Measurements from ENCODE around the gene IMPDH2.

GRCh38 chr3:49009396-49009795, 19.8 kb downstream of the IMPDH2 start:
- TF ChIP-seq, protein P1, sequence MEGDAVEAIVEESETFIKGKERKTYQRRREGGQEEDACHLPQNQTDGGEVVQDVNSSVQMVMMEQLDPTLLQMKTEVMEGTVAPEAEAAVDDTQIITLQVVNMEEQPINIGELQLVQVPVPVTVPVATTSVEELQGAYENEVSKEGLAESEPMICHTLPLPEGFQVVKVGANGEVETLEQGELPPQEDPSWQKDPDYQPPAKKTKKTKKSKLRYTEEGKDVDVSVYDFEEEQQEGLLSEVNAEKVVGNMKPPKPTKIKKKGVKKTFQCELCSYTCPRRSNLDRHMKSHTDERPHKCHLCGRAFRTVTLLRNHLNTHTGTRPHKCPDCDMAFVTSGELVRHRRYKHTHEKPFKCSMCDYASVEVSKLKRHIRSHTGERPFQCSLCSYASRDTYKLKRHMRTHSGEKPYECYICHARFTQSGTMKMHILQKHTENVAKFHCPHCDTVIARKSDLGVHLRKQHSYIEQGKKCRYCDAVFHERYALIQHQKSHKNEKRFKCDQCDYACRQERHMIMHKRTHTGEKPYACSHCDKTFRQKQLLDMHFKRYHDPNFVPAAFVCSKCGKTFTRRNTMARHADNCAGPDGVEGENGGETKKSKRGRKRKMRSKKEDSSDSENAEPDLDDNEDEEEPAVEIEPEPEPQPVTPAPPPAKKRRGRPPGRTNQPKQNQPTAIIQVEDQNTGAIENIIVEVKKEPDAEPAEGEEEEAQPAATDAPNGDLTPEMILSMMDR (IDR thresholded peaks at IDR 0.05) = no peak
- no peak for TF ChIP-seq POLR2AphosphoS5 (IDR thresholded peaks at IDR 0.05)
